HG02571 (cell line): ENCODE results near the gene ADAD2.

Source experiments
- ATAC-seq: cut with Tn5 transposase; IDR thresholded peaks from one replicate; pipeline ENCODE4 v1.9.1; 2021; ENCODE audit warnings: mild to moderate bottlenecking, moderate library complexity; ENCODE audit not compliant: unreplicated experiment

ADAD2 gene

GRCh38 chr16:84190731-84191388 is at the start of gene ADAD2:
TSS of gene ADAD2 (plus strand) at chr16:84191157. CDS start at chr16:84191231, 74 bp downstream.
- no peak for ATAC-seq

GRCh38 chr16:84143081-84143480 is 47.9 kb upstream of the ADAD2 start:
- no peak for ATAC-seq

GRCh38 chr16:84143784-84144199 is 47.2 kb upstream of the ADAD2 start:
- no peak for ATAC-seq

- no peak for ATAC-seq
These were observed 46.6 kb upstream of the ADAD2 start for GRCh38 chr16:84144209-84144858.

- ATAC-seq, result peak; percentile 71
These were observed 45.9 kb upstream of the ADAD2 start, which contains the start of the genes DNAAF1 and HSDL1 for GRCh38 chr16:84144859-84145639. TSS of gene DNAAF1 (plus strand) at chr16:84145308. CDS start at chr16:84145441, 133 bp downstream. TSS of gene HSDL1 (minus strand) at chr16:84145177. CDS start at chr16:84131321, 13,856 bp downstream.

GRCh38 chr16:84150926-84151325 is 40.0 kb upstream of the ADAD2 start:
- no peak for ATAC-seq

GRCh38 chr16:84153660-84154214 is 37.2 kb upstream of the ADAD2 start:
- ATAC-seq, result no peak

GRCh38 chr16:84155226-84155625 is 35.7 kb upstream of the ADAD2 start:
- no peak for ATAC-seq

- no peak for ATAC-seq
These were observed 35.2 kb upstream of the ADAD2 start for GRCh38 chr16:84155771-84156170.

GRCh38 chr16:84156342-84156784 is 34.6 kb upstream of the ADAD2 start:
- ATAC-seq, result no peak

- no peak for ATAC-seq
These were observed 31.9 kb upstream of the ADAD2 start for GRCh38 chr16:84159007-84159406.

GRCh38 chr16:84159800-84160199 is 31.2 kb upstream of the ADAD2 start:
- no peak for ATAC-seq

- no peak for ATAC-seq
These were observed 29.9 kb upstream of the ADAD2 start for GRCh38 chr16:84161037-84161436.

GRCh38 chr16:84161801-84162200 is 29.2 kb upstream of the ADAD2 start:
- ATAC-seq, result no peak

GRCh38 chr16:84165746-84166145 is 25.2 kb upstream of the ADAD2 start:
- no peak for ATAC-seq

GRCh38 chr16:84166796-84167695 is 23.9 kb upstream of the ADAD2 start:
- no peak for ATAC-seq

- no peak for ATAC-seq
These were observed 21.1 kb upstream of the ADAD2 start for GRCh38 chr16:84169765-84170310.

GRCh38 chr16:84174396-84174795 is 16.6 kb upstream of the ADAD2 start:
- no peak for ATAC-seq

GRCh38 chr16:84175350-84176081 is 15.4 kb upstream of the ADAD2 start:
- peak; percentile 58 for ATAC-seq
